H1 (cell line): ENCODE data around the gene PIBF1. TPM values are rescaled to one million over a fixed set of nuclear protein-coding genes. Genes with fewer than 3 reads are reported as not detected.

ENCODE experiments used
- CTCF ChIA-PET: fragments of 300-600 bp; sonication (Branson Sonifier 250); formaldehyde crosslinking; loops from one replicate; lab custom pipeline; 2021; ENCODE audit not compliant: partially characterized antibody; lab: Charles Lee
- POLR2A ChIA-PET: fragments of 300-600 bp; sonication (Branson Sonifier 250); formaldehyde crosslinking; loops from one replicate; lab custom pipeline; 2021; ENCODE audit warnings: inconsistent platforms; ENCODE audit not compliant: partially characterized antibody; lab: Charles Lee
- DNase-seq, 2 experiments: peaks; one replicate each; pipeline versions ENCODE4 v3.0.0 to v3.0.0-alpha.2; 2010 to 2022; ENCODE audit warnings: low spot score in 2 of 2, low read depth in 1 of 2, mixed read lengths in 1 of 2
- FAIRE-seq: peaks from 2 replicates; lab custom pipeline; 2011; peaks lifted over from hg19 to GRCh38; lab: Jason Lieb, UNC
- H2AFZ ChIP-seq: 2 replicates; pipeline ENCODE4 v1.8.1; 2012; ENCODE audit warnings: low read length, inconsistent platforms
- H2AK5ac ChIP-seq: 2 replicates; pipeline ENCODE4 v1.6.1; 2013; ENCODE audit warnings: low read depth, low read length
- H2BK120ac ChIP-seq: replicated peaks from 2 replicates; pipeline ENCODE3; 2013; ENCODE audit warnings: low read depth, low read length, inconsistent platforms
- H2BK12ac ChIP-seq: 2 replicates; pipeline ENCODE4 v1.6.1; 2013; ENCODE audit warnings: low read depth, low read length
- H2BK15ac ChIP-seq: 2 replicates; pipeline ENCODE4 v1.6.1; 2013; ENCODE audit warnings: low read length
- H2BK20ac ChIP-seq: 2 replicates; pipeline ENCODE4 v1.6.1; 2013; ENCODE audit warnings: low read length
- H2BK5ac ChIP-seq: 2 replicates; pipeline ENCODE4 v1.6.1; 2013; ENCODE audit warnings: low read depth, low read length
- H3K14ac ChIP-seq: 2 replicates; pipeline ENCODE4 v1.6.1; 2013; ENCODE audit warnings: inconsistent platforms; ENCODE audit not compliant: insufficient read length
- H3K18ac ChIP-seq: 2 replicates; pipeline ENCODE4 v1.6.1; 2013; ENCODE audit warnings: low read length; ENCODE audit errors: extremely low read depth
- H3K23ac ChIP-seq: 2 replicates; pipeline ENCODE4 v1.6.1; 2013; ENCODE audit warnings: inconsistent platforms; ENCODE audit not compliant: insufficient read length
- H3K23me2 ChIP-seq: 2 replicates; pipeline ENCODE4 v1.6.1; 2013; ENCODE audit warnings: low read depth, low read length
- H3K27ac ChIP-seq: 2 replicates; pipeline ENCODE4 v1.6.1; 2011; ENCODE audit warnings: low read depth, low read length, inconsistent platforms
- H3K27me3 ChIP-seq, 4 experiments: replicated peaks in 1 of 4; 1 replicate in 1 of 4; 2 replicates in 3 of 4; pipeline versions ENCODE4 v1.6.1 to v1.8.1; 2011 to 2013; ENCODE audit warnings: low read length in 3 of 4, mild to moderate bottlenecking in 3 of 4, inconsistent platforms in 2 of 4, mixed read lengths in 2 of 4, moderate library complexity in 1 of 4; ENCODE audit not compliant: control insufficient read depth in 3 of 4, insufficient read depth in 3 of 4; ENCODE audit errors: extremely low read depth in 1 of 4
- H3K36me3 ChIP-seq, 4 experiments: 2 replicates each; pipeline versions ENCODE4 v1.6.1 to v1.8.1; 2011 to 2013; ENCODE audit warnings: mild to moderate bottlenecking in 4 of 4, low read length in 3 of 4, moderate library complexity in 2 of 4, control low read depth in 1 of 4, inconsistent platforms in 1 of 4; ENCODE audit not compliant: insufficient read depth in 4 of 4, control insufficient read depth in 2 of 4
- H3K4ac ChIP-seq: replicated peaks from 2 replicates; pipeline ENCODE3; 2013; ENCODE audit warnings: low read length, low read depth, mixed read lengths, inconsistent platforms; ENCODE audit not compliant: insufficient read length
- H3K4me1 ChIP-seq, 4 experiments: replicated peaks in 1 of 4; 1 replicate in 1 of 4; 2 replicates in 3 of 4; pipeline versions ENCODE4 v1.6.1 to v1.8.1; 2011 to 2013; ENCODE audit warnings: low read length in 3 of 4, inconsistent platforms in 2 of 4, mixed read lengths in 1 of 4; ENCODE audit not compliant: insufficient read depth in 4 of 4, control insufficient read depth in 3 of 4
- H3K4me2 ChIP-seq, 2 experiments: 2 replicates each; pipeline versions ENCODE4 v1.6.1 to v1.8.1; 2011 to 2013; ENCODE audit warnings: low read depth in 2 of 2, low read length in 2 of 2, control low read depth in 1 of 2, inconsistent platforms in 1 of 2, mild to moderate bottlenecking in 1 of 2; ENCODE audit not compliant: insufficient read depth in 1 of 2
- H3K4me3 ChIP-seq, 4 experiments: fragments of 200-600, 300-600 bp in 1 of 4; sonication (generic), shearing (Covaris generic), sonication (Bioruptor Twin) in 1 of 4; 2 replicates each; pipeline versions ENCODE4 v1.5.1 to v1.8.1; 2011 to 2016; ENCODE audit warnings: low read length in 4 of 4, low read depth in 3 of 4, control low read depth in 2 of 4, inconsistent platforms in 2 of 4, mild to moderate bottlenecking in 2 of 4, mixed read lengths in 1 of 4, moderate library complexity in 1 of 4; ENCODE audit not compliant: insufficient read depth in 2 of 4; ENCODE audit errors: extremely low read depth in 1 of 4
- H3K56ac ChIP-seq: replicated peaks from 2 replicates; pipeline ENCODE3; 2013; ENCODE audit warnings: low read depth, mild to moderate bottlenecking, mixed read lengths, low read length, inconsistent platforms; ENCODE audit not compliant: insufficient read length
- H3K79me1 ChIP-seq: 2 replicates; pipeline ENCODE4 v1.6.1; 2013; ENCODE audit warnings: low read depth, low read length, control low read depth
- H3K79me2 ChIP-seq, 2 experiments: 2 replicates each; pipeline versions ENCODE4 v1.6.1 to v1.8.1; 2012 to 2013; ENCODE audit warnings: low read length in 2 of 2, mild to moderate bottlenecking in 2 of 2, inconsistent platforms in 1 of 2; ENCODE audit not compliant: insufficient read depth in 2 of 2, control insufficient read depth in 1 of 2
- H3K9ac ChIP-seq, 4 experiments: replicated peaks in 1 of 4; 1 replicate in 1 of 4; 2 replicates in 3 of 4; pipeline versions ENCODE4 v1.6.1 to v1.8.1; 2011 to 2013; ENCODE audit warnings: low read depth in 3 of 4, low read length in 3 of 4, control low read depth in 2 of 4, mild to moderate bottlenecking in 2 of 4, moderate library complexity in 2 of 4, inconsistent platforms in 1 of 4; ENCODE audit errors: extremely low read depth in 1 of 4
- H3K9me3 ChIP-seq, 2 experiments: 2 replicates each; pipeline versions ENCODE4 v1.6.1 to v1.8.1; 2012 to 2013; ENCODE audit warnings: mild to moderate bottlenecking in 2 of 2, moderate library complexity in 2 of 2, control low read depth in 1 of 2, inconsistent platforms in 1 of 2, low read depth in 1 of 2, low read length in 1 of 2, mixed read lengths in 1 of 2; ENCODE audit not compliant: insufficient read depth in 2 of 2
- H4K20me1 ChIP-seq, 2 experiments: replicated peaks in 1 of 2; 2 replicates each; pipeline versions ENCODE3 to v1.8.1; 2011 to 2013; ENCODE audit warnings: inconsistent platforms in 2 of 2, low read length in 2 of 2, mild to moderate bottlenecking in 1 of 2; ENCODE audit not compliant: insufficient read depth in 2 of 2, control insufficient read depth in 1 of 2
- H4K5ac ChIP-seq: 2 replicates; pipeline ENCODE4 v1.6.1; 2013; ENCODE audit warnings: low read length, low read depth, mixed read lengths, inconsistent platforms; ENCODE audit not compliant: insufficient read length
- H4K8ac ChIP-seq: 2 replicates; pipeline ENCODE4 v1.8.0; 2013; ENCODE audit warnings: mild to moderate bottlenecking, moderate library complexity, low read length, inconsistent platforms; ENCODE audit not compliant: insufficient read depth; ENCODE audit errors: extremely low read depth
- H4K91ac ChIP-seq: replicated peaks from 2 replicates; pipeline ENCODE3; 2013; ENCODE audit warnings: low read length, mixed read lengths, inconsistent platforms; ENCODE audit not compliant: insufficient read length
- ASH2L ChIP-seq: fragments of 200-600, 300-600 bp; sonication (generic); IDR thresholded peaks from one replicate; pipeline ENCODE4 v1.7.1; 2017; ENCODE audit warnings: low read length
- CTCF ChIP-seq, 3 experiments: IDR thresholded peaks; 1 replicate in 2 of 3; 2 replicates in 1 of 3; pipeline versions ENCODE4 v1.5.1 to v1.6.1; 2011; ENCODE audit warnings: low read length in 3 of 3, mild to moderate bottlenecking in 3 of 3, inconsistent platforms in 2 of 3, low read depth in 1 of 3, moderate library complexity in 1 of 3; ENCODE audit not compliant: insufficient read depth in 1 of 3; ENCODE audit errors: control extremely low read depth in 1 of 3
- GABPA ChIP-seq: IDR thresholded peaks from 2 replicates; pipeline ENCODE4 v1.6.1; 2011; ENCODE audit warnings: mild to moderate bottlenecking, low read length, moderate library complexity, borderline replicate concordance; ENCODE audit not compliant: insufficient read depth
- NANOG ChIP-seq: IDR thresholded peaks from 2 replicates; pipeline ENCODE4 v1.6.1; 2011; ENCODE audit warnings: low read length, low read depth, mild to moderate bottlenecking, inconsistent platforms; ENCODE audit not compliant: insufficient read depth, poor library complexity, severe bottlenecking
- RAD21 ChIP-seq, 2 experiments: IDR thresholded peaks in 1 of 2; conservative IDR thresholded peaks in 1 of 2; 2 replicates each; pipeline ENCODE4 v1.6.1; 2011; ENCODE audit warnings: low read depth in 2 of 2, low read length in 2 of 2, improper control_type of control experiment in 1 of 2, inconsistent platforms in 1 of 2, mild to moderate bottlenecking in 1 of 2, moderate library complexity in 1 of 2
- RBBP5 ChIP-seq: IDR thresholded peaks from 2 replicates; pipeline ENCODE4 v1.7.1; 2012; ENCODE audit warnings: low read depth, mild to moderate bottlenecking, inconsistent platforms, low read length, moderate library complexity, borderline replicate concordance
- SUZ12 ChIP-seq: fragments of 200-600 bp; sonication (generic); IDR thresholded peaks from 2 replicates; pipeline ENCODE4 v1.6.1; 2012; ENCODE audit warnings: mild to moderate bottlenecking, inconsistent platforms, low read length, moderate library complexity, mixed read lengths
- TAF7 ChIP-seq: optimal IDR thresholded peaks from 2 replicates; pipeline ENCODE3; 2011; ENCODE audit warnings: low read depth, mild to moderate bottlenecking, inconsistent platforms, low read length, moderate library complexity, borderline replicate concordance
- TCF12 ChIP-seq: IDR thresholded peaks from 2 replicates; pipeline ENCODE4 v1.6.1; 2011; ENCODE audit warnings: low read depth, mild to moderate bottlenecking, low read length
- TEAD4 ChIP-seq: IDR thresholded peaks from 2 replicates; pipeline ENCODE4 v1.6.1; 2012; ENCODE audit warnings: low read depth, low read length, inconsistent platforms, mixed read lengths
- YY1 ChIP-seq: IDR thresholded peaks from 2 replicates; pipeline ENCODE4 v1.6.1; 2011; ENCODE audit warnings: low read depth, mild to moderate bottlenecking, low read length
- ZNF274 ChIP-seq: IDR thresholded peaks from 2 replicates; pipeline ENCODE4 v1.7.0; 2012; ENCODE audit warnings: low read length, borderline replicate concordance; ENCODE audit errors: extremely low read depth
- polyA plus RNA-seq, 7 experiments: library from polyadenylated mRNA; depleted of rRNA in 3 of 7; stranded (reverse) in 5 of 7; unstranded in 2 of 7; fragments of >200 nt in 5 of 7; fragments of 200-250 nt in 2 of 7; gene quantifications; 1 replicate in 5 of 7; 2 replicates in 1 of 7; 4 replicates in 1 of 7; pipeline versions ENCODE4 v1.2.1 to v1.2.3, GENCODE V29; 2011 to 2013; ENCODE audit warnings: missing spikeins in 2 of 7, mixed read lengths in 2 of 7
- total RNA-seq: library from RNA; stranded (reverse); fragmentation: NEBNext Ultra II Directional; extraction: Animal tissue kit (Norgen Biotek cat#: 25700); gene quantifications from 2 replicates; pipeline ENCODE4 v1.2.1, GENCODE V29; 2021

PIBF1 gene
- total and polyA plus RNA-seq, 2 of the 8 experiments (the other 6 are each of a cell fraction or from before 2014, with no cell fraction given): 1.1 to 13.2 TPM

GRCh38 chr13:72931311-72931710 lies 149.4 kb downstream of the PIBF1 start:
- H3K79me1 ChIP-seq: no peaks in the 10 kb centered on the region
- no peak overlapping the region for H4K8ac ChIP-seq
- H2BK15ac ChIP-seq: no peak overlapping the region
- H3K79me2 ChIP-seq: no peaks in the 10 kb centered on the region
- no peak overlapping the region for H2AK5ac ChIP-seq
- no peak overlapping the region for H3K18ac ChIP-seq
- ChIA-PET POLR2A (no interaction called here), CTCF (no interaction called here)
- H4K91ac ChIP-seq: no peak overlapping the region
- no peak overlapping the region for H4K5ac ChIP-seq
- no peak overlapping the region for H2BK5ac ChIP-seq
- DNase-seq (no peak), FAIRE-seq (no peak)
- no peaks in the 10 kb centered on the region for H3K27me3 ChIP-seq
- no peak overlapping the region for H3K56ac ChIP-seq
- no peak overlapping the region for H3K23ac ChIP-seq
- no peaks in the 10 kb centered on the region for H3K9me3 ChIP-seq
- H3K27ac ChIP-seq: no peak overlapping the region
- H3K4me1 ChIP-seq: no peaks in the 10 kb centered on the region
- peaks cover 0 to 4% of the 10 kb centered on the region in 2 experiments for H4K20me1 ChIP-seq
- H2BK20ac ChIP-seq: no peak overlapping the region
- H3K4me3 ChIP-seq: no peak overlapping the region
- no peaks in the 10 kb centered on the region for H3K36me3 ChIP-seq
- no peak overlapping the region for H3K9ac ChIP-seq
- H3K23me2 ChIP-seq: no peaks in the 10 kb centered on the region
- H2BK120ac ChIP-seq: no peak overlapping the region
- no peak overlapping the region for H3K4ac ChIP-seq
- no peak overlapping the region for H3K14ac ChIP-seq
- H2AFZ ChIP-seq: no peak overlapping the region
- no peak overlapping the region for H2BK12ac ChIP-seq
- H3K4me2 ChIP-seq: no peak overlapping the region
- TF ChIP-seq RBBP5 (no peak), NANOG (no peak), TEAD4 (no peak), YY1 (no peak), ZNF274 (no peak), SUZ12 (no peak), TAF7 (no peak), RAD21 (IDR thresholded peaks at IDR 0.05 in 1 of 2, conservative IDR thresholded peaks at IDR 0.05 in 1 of 2; ENCODE audit: low read depth in 2 of 2, low read length in 2 of 2) (no peak), TCF12 (no peak), GABPA (no peak), CTCF (IDR thresholded peaks at IDR 0.05; ENCODE audit: control extremely low read depth in 1 of 3, insufficient read depth in 1 of 3, low read depth in 1 of 3, low read length in 3 of 3) (no peak), ASH2L (no peak)
